GM18511 (cell line): ENCODE measurements around the gene OSBPL10.
"Not testable (repeated sequence)": the region's sequence is repeated elsewhere in the genome, so short reads cannot be mapped to it uniquely, and the experiment has no call there.

Experiments
- ATAC-seq: cut with Tn5 transposase; IDR thresholded peaks from one replicate; pipeline ENCODE4 v1.9.1; 2021; ENCODE audit warnings: mild to moderate bottlenecking, moderate library complexity; ENCODE audit not compliant: unreplicated experiment

The OSBPL10 gene

DNA sequence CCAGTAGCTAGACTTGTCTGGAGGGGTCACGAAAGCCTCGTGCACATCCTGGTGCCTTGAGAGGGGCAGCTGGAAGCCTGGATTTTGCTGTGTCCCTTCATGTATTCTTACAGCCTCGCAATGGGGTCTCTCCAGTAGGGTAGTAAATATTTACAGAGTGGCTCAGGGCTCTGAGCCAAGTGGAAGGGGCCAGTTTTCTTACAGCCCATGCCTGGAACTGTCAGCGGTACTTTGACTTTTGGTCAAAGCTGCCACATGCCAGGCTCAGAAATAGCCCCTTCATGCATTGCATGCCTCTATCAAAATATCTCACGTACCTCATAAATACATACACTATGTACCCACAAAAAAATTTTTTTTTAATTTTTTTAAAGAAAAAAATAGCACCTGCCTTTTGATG, 119.2 kb downstream of the OSBPL10 start:
- no peak for ATAC-seq

DNA sequence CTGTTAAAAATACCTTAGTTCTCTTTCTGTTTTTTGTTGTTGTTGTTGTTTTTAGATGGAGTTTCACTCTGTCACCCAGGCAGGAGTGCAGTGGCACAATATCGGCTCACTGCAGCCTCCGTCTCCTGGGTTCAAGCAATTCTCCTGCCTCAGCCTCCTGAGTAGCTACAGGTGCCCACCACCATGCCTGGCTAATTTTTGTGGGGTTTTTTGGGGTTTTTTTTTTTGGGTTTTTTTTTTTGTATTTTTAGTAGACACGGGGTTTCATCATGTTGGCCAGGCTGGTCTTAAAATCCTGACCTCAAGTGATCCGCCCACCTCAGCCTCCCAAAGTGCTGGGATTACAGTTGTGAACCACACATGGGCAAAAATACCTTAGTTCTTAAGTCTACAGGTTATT, 120.4 kb downstream of the OSBPL10 start:
- not testable (repeated sequence) for ATAC-seq

DNA sequence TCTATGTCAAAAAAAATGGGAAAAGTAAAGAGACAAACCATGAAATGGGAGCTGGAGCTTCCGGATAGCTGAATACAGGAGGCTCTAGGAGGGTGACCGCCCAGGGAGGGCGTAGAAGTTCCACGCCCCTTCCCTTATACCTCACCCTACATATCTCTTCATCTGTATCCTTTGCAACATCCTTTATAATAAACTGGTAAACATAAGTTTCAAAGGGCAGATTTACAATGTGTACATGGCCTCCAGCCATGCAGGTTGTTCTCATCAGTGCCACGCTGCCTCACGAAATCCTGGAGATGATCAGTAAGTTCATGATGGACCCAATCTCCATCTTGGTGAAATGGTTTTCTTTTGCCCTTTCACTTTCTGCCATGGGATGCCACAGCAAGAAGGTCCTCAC, 121.8 kb downstream of the OSBPL10 start:
- ATAC-seq: no peak

DNA sequence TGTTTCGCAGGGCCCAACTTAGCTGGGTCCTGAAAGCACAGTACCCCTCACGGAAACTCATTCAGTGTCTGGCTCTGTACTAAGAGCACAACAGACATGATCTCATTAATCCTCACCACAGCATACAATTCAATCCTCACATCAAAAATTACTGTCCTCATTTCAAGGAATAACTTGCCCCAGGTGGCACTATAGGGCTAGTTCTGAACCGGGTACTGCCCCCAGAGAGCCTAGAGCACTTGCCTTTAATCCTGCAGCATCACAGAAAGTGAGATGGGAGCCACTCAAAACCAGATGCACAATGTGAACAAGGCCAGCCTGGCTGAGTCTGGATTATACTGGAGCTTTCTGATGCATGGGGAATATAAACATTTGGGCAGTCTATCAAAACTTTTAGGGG, 122.6 kb downstream of the OSBPL10 start:
- ATAC-seq: no peak

DNA sequence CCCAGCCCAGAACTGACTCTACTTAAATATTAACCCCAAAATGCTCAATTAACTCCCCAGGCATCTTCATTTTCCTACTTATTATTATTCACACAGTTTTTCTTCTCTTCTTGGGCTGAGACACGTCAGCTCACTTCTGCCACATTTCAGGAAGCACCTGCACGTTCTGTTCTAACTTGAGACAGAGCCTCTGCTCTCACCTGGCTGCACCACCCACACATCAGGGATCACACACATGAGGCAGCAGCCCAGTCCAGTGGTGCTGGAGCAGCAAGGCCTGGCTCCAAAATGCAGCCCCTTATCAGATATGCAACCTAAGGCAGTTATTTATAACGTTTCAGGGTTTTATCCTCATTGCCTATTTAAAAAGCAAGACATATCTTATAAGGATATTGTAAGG, 127.5 kb downstream of the OSBPL10 start:
- no peak for ATAC-seq

DNA sequence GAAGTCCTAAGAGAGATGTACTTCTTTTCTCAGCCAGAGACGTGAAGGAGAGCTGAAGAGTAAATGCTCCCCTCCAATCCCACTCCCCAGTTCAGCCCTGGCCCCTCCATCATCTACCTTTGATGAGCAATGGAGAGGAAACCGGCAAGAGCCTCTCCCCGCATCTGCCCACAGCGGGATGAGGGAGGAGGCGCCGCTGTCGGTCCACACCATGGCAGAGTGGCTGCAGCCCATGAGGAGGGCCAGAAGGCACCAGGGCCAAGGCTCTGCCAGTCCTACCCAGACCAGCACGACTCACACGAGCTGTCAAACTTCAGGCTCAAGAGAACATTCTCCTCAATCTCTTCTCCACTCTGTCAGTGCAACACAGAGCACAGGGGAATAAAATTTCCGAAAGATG, 129.8 kb downstream of the OSBPL10 start:
- ATAC-seq: no peak

DNA sequence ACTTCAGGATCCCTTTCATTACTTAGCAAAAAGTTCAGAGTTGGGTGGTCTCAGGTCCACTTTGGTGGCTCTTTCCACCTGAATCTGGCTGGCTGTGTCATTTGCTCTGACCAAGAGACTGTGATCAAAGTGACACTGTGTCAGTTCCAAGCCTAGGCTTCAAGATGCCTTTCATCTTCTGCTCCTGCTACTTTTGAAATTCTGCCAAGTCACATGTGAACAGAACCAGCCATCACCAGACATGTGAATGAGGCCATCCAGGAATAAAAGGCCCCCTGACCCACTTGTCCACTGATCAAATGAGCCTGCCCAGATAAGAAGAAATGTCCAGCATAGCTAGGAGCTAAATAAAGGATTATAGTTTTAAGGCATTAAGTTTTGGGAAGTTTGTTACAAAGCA, 132.2 kb downstream of the OSBPL10 start:
- ATAC-seq: no peak

DNA sequence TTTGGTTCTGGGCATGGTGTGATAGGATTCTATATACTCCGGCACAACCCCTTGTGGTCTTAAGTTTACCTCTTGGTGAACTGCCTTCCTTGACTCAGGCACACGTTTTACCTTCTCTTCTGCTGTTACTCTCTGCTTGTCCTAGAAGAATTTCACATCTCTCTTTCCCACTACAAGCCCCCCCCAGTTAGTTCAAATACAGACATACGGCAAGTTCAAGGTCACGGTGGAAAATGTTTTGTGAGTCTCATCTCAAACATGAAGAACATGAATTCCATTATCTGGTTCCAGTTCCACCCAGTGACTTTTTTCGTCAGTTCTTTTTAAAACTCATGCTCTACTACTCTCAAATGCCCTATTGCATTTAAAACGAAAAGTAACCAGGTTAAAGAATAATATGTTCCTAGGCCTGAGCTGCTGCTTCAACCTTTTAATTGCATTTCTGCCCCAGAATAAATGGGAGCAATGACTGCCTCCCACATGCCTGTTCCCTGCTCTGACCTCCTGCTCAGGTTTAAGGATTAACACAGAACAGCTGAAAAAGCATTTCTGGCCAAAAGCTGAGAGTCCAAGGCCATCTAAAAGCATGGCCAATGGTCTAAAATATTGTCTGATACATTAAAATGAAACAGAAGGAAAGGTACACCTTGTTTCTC, 132.8 kb downstream of the OSBPL10 start:
- no peak for ATAC-seq

DNA sequence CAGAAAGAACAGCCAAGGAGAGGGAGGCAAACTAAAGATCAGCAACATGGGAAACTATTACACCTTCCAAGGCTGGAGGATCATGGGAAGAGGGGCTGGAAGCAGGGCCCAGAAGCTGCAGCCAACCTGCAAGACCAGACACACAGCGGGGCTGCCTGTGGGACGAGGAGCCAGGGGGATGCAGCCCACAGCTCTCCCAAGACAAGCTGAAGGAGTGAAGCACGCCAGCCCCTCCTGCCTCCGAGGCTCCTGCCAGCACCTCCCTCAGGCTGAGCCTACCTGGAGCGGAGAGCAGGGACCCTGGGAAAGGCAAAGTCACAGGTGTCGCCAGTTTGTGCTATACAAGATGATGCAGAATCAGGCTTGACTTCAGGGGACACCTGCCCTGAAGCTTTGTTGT, 133.3 kb downstream of the OSBPL10 start:
- ATAC-seq: no peak

DNA sequence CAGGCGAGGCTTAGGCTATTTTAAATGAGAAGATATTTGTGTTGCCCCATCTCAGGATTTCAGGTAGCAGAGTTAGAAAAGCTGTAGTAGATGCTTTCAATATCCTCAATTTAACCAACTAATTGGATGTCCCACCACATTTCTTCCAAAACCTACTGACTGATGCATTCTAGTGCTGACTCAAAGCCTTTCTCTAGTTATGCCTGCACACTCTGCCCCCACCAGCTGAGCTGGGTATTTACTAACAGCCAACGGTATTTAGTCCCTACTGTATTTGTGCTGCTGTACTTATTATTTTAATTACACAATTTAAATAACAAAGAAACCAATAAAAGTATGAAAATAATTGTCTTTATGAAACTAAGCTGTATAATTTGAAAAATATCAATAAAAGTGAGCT, 139.5 kb downstream of the OSBPL10 start:
- ATAC-seq: no peak

DNA sequence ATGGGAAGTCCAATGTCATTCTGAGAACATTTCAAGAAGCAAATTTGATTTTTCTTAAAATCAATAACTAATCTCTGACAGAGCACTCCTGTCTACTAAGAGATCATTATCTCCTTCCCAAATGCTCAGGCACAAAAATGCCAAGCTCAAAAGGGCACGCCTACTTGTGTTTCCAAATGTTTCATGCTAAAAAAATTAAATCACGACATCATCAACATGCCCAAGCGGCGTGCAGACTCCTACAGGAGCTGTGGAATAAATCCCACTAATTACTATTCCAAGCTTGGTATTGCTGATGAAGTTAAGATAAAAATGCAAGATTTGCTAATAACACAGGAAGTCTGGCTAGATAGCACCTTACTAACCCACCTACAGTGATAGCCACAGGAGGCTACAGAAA, 140.8 kb downstream of the OSBPL10 start:
- no peak for ATAC-seq

DNA sequence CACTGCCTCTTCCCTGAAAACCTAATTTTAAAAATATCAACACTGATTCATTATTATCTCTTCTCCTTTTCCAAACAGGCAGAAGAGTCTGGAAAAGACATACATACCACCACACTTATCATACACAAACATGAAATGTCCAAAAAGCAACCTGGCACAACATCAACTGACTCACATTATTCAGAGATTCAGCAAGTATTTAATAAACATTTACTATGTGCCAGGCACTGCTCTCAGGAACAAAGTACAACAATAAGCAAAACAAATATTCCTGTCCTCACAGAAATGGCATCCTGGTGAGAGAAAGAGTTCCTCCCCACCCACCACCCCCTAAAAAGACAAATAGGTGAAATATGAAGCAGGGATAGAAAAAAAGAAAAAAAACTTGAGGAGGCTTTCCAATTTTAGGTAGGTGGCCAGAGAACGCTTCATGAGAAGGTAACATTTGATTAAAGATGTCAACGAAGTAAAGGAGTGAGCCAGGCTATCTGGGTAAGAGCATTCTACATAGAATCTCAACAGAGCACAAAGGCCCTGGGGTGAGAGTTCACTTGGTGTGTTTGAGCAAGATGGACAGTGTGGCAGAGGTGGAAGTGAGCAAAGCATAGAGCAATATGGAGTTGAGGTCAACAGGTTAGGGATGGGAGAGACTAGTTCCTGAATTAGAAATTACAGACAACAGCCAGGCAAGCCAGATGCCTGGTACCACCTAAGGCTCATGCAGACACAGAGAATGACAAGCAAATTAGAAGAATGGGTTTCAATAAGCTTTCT, 141.7 kb downstream of the OSBPL10 start:
- ATAC-seq: no peak

DNA sequence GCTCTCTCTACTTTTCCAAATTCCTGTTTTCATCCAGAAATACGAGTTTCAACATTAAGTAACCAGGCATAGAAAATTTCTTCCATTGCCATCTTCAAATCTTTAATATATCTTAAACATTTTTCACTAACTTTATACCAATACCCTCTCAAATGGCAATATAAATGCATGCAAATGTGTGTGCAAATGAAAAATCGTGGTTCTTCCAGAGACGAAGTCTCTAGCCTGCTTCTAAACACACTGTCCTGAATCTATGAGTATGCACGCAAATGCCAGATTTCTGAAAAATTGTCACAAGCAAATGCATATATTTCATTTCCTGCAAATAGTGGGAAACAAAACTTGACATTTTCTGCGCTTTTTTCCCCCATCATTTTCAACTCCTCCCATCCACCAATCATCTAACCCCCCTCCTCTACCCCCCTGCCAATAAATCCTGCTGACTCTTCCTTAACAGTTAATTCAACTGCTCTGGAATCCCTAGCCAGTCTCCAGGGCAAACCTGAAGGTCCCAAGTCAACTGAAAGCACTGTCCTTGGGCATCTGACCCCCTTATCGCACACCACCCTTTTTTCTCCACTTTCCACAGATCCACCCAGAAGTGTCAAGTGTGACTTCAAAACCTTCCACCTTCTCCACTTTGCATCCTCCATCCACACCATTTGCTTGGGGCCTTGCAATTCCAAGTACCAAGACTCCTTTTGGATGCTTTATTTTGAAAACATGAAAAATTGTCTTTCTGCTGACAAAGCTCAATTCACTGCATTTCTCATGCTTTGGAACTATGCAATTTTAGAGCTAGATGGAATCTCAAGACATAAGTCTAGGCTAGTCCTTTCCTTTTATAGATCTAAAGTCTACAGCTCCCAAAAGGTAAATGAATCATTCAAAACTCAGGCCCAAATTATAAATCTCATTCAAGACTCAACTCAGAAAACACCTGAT, 144.7 kb downstream of the OSBPL10 start:
- no peak for ATAC-seq

DNA sequence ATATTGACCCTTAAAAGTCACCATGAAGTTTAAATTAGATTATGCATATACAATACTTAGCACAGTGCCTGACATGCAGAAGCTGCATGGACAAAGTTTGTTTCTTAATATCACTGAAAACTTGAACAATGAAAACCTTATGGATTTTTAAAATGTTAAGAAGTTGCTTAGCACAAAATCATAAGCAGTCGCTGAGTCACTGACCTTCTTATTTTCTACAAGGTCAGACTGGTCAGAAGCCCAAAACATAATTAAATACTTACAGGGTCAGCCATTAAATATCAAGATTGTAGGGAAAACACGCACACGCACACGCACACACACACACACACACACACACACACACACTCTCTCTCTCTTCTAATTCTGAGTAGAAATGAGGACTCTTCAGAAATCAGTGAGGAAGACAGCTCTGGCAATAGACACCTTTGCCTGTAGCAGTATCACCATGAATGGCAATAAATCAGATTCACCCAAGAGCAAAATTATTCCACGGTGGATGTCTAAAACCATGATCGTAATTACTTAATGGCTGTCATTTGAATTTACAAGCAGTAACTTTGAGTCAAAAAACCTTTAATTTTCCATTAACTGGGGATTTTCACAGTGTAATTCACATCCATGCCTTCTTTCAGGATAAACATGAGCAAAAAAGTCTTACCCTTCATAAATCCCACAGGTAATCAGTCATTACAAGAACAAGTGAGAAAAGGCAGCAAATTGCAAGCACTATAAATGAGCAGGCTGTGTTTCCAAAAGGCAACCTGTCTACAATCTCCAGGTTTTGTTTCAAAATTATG, 147.5 kb downstream of the OSBPL10 start:
- no peak for ATAC-seq

DNA sequence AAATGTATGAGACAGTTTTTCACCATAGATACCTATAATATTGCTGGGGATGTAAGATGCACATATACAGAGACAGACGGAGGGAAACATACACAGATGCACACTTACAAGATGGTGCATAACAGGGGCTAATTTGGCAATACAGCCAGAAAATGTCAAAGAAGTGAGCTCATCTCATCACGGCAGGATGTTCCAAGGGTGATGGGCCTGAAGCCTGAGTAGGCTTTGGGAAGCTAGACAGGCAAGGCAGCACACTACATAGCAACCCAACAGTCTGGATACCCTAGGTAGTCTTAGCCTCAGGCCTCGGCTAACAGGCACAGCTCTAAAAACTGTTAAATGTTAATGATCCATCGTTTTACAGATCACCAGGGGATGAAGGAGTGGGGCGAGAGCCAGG, 148.5 kb downstream of the OSBPL10 start:
- ATAC-seq: no peak

DNA sequence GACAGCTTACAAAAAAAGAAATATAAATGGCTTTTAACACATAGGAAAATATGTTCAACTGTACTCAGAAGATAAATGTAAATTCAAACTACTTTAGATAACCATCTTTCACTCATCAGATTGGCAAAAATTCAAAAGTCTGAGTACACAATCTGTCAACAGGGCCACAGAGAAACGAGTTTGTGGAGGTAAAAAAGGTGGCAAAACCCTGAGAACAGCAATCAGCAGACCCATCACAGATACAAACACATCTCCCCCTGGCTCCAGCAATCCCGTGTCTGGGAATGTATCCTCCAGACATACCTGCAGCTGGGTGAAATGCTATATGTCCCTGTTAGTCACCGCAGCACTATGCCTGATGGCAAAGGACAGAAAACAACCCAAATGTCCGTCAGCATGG, 149.5 kb downstream of the OSBPL10 start:
- no peak for ATAC-seq

DNA sequence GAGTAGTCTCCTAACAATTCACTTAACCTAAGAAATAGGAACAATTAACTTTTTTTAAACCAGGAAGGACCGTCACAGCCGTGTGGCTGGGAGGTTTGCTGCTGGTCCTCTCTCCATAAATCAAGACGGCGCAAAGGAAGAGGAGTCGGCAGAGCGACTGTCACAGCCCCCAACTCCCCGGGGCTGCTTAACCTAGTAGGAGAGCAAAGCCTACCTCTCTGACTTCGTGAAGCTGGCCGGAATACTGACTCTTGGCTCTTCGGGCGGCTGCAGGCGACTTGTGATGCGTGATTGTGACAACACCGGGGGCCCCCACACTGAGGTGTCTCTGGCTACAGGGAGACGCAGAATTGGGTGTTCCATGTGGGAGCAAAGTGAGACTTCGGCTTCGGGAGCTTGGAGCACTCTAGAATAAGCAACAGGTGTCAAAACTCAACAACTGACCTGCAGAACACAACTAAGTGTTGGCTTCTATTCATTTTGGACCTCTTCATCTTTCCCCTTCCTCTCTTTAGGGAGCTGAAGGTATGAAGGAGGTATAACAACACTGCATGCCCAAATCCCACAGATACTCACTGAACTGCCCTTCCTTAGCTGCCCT, 151.1 kb downstream of the OSBPL10 start:
- ATAC-seq: no peak

DNA sequence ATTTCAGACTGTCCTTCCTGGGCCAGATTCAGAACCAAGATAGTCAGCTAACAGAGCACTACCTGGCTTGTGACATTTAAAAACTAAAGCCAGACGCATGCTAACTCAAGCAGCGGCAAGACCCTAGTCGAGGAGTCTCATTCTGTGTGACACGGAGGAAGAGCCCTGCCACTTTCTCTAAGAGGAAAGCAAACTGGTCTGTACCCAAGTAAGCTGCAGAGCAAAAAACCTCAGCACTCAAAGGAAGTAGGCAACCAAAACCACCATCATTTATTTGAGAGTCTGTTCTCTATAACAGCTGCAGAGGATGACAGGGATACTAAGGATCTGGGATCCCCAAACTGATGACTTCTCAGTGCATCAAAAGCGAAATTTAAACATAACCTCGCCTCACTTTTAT, 152.1 kb downstream of the OSBPL10 start:
- ATAC-seq: no peak

DNA sequence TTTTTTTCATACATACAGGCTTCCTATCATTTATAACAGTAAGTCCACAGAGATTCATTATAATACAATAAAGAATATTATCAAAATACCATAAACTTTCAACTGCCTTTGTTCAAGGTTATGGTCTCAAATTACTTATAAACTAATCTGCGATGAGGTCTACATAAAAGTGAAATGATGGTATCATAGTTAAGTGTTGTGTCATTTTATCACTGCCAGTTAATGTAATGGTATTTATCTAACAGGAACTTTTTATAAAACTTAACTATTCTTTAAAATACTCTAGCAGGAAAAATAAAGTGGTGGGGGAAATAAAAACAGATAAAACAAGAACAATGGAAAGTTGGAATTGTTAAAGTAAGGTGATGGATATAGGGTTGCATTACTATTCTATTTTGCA, 153.1 kb downstream of the OSBPL10 start:
- ATAC-seq: no peak

DNA sequence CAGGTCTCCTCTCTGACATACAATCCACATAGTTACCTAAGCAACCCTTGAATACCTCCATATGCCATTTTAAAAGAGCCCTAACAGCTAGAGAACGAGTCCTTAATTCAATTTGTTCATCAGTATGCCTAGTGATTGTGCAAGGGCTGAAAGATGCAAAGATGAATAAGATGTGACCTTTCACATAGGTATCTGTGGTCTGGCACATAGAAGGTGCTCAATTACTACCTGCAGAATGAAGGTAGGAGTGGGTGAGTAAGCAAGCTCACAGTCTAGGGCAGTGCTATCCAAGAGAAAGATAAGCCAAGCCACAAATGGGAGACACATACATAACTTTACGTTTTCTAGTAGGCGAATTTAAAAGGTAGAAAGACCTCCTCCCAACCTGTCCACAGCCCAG, 157.9 kb downstream of the OSBPL10 start:
- no peak for ATAC-seq
